Activated B cell treated with CpG ODN at 0.5 μM for 24 hours (primary cell): ENCODE data around the gene OSBPL5. TPM values are rescaled to one million over a fixed set of nuclear protein-coding genes. Genes with fewer than 3 reads are reported as not detected.

Experiments
- ATAC-seq: fragments of 200-7000 bp; cut with Tn5 transposase; one replicate; pipeline ENCODE4 v1.10.0; 2021; ENCODE audit warnings: low read depth, mild to moderate bottlenecking, moderate library complexity
- CTCF ChIA-PET: fragments of 350-600 bp; sonication (Branson Sonifier 250); formaldehyde crosslinking; loops from one replicate; lab custom pipeline; 2021; ENCODE audit warnings: antibody characterized with exemption; lab: Charles Lee
- POLR2A ChIA-PET: fragments of 350-600 bp; sonication (Branson Sonifier 250); formaldehyde crosslinking; loops from one replicate; lab custom pipeline; 2021; ENCODE audit warnings: antibody characterized with exemption; lab: Charles Lee
- DNase-seq: peaks from one replicate; pipeline ENCODE4 v3.0.0; 2022
- H3K27ac Mint-ChIP-seq: one replicate; pipeline ENCODE4 v1.8.0; 2020; ENCODE audit warnings: mixed read lengths
- H3K27me3 Mint-ChIP-seq: one replicate; pipeline ENCODE4 v1.8.0; 2021; ENCODE audit warnings: mixed read lengths
- H3K36me3 Mint-ChIP-seq: one replicate; pipeline ENCODE4 v1.8.0; 2021; ENCODE audit warnings: low read depth, mixed read lengths
- H3K4me1 Mint-ChIP-seq: one replicate; pipeline ENCODE4 v1.8.0; 2021; ENCODE audit warnings: mixed read lengths
- H3K4me3 Mint-ChIP-seq: one replicate; pipeline ENCODE4 v1.8.0; 2020; ENCODE audit warnings: mild to moderate bottlenecking, mixed read lengths
- H3K9me3 Mint-ChIP-seq: one replicate; pipeline ENCODE4 v1.8.0; 2020; ENCODE audit warnings: mixed read lengths
- CTCF ChIP-seq: fragments of 200-600 bp; IDR thresholded peaks from one replicate; pipeline ENCODE4 v1.8.0; 2022; ENCODE audit warnings: antibody characterized with exemption, mild to moderate bottlenecking
- intact Hi-C: fragments of 100-400 bp; cut with micrococcal nuclease; formaldehyde crosslinking; loops from one replicate; pipeline ENCODE4 v1.15.1; 2024
- total RNA-seq: library from RNA; stranded (reverse); gene quantifications from 2 replicates; pipeline ENCODE4 v1.2.3, GENCODE V29; 2022

OSBPL5 gene
- total RNA-seq, 1 donor from 2014 or later: not detected

GRCh38 chr11:3197044-3197695 lies 32.1 kb upstream of the OSBPL5 start:
- H3K4me3 Mint-ChIP-seq: no peak overlapping the region
- ChIA-PET CTCF (no interaction called here), POLR2A (no interaction called here)
- TF ChIP-seq CTCF: no peak
- H3K27ac Mint-ChIP-seq: no peak overlapping the region
- H3K27me3 Mint-ChIP-seq: no peaks in the 10 kb centered on the region
- no peaks in the 10 kb centered on the region for H3K9me3 Mint-ChIP-seq
- DNase-seq (no peak), ATAC-seq (no peak)
- H3K4me1 Mint-ChIP-seq: no peaks in the 10 kb centered on the region
- intact Hi-C loops: no loop called here
- no peaks in the 10 kb centered on the region for H3K36me3 Mint-ChIP-seq

GRCh38 chr11:3196161-3197043 lies 31.3 kb upstream of the OSBPL5 start:
- H3K4me1 Mint-ChIP-seq: no peaks in the 10 kb centered on the region
- POLR2A ChIA-PET: no interaction called here
- TF ChIP-seq CTCF: no peak
- intact Hi-C loops: no loop called here
- CTCF ChIA-PET: no interaction called here
- H3K27me3 Mint-ChIP-seq: no peaks in the 10 kb centered on the region
- H3K4me3 Mint-ChIP-seq: no peak overlapping the region
- H3K27ac Mint-ChIP-seq: no peak overlapping the region
- ATAC-seq (no peak), DNase-seq (no peak)
- no peaks in the 10 kb centered on the region for H3K36me3 Mint-ChIP-seq
- H3K9me3 Mint-ChIP-seq: no peaks in the 10 kb centered on the region

GRCh38 chr11:3195251-3196160 lies 30.4 kb upstream of the OSBPL5 start:
- intact Hi-C loops: no loop called here
- H3K9me3 Mint-ChIP-seq: no peaks in the 10 kb centered on the region

GRCh38 chr11:3194016-3194816 lies 29.1 kb upstream of the OSBPL5 start:
- POLR2A ChIA-PET: no interaction called here
- H3K36me3 Mint-ChIP-seq: no peaks in the 10 kb centered on the region

More at GRCh38 chr11:3195251-3196160, 30.4 kb upstream of the OSBPL5 start:
- DNase-seq (no peak), ATAC-seq (no peak)
- Mint-ChIP-seq H3K27ac (no peak overlapping the region), H3K4me1 (no peaks in the 10 kb centered on the region), H3K27me3 (no peaks in the 10 kb centered on the region), H3K36me3 (no peaks in the 10 kb centered on the region), H3K4me3 (no peak overlapping the region)
- POLR2A ChIA-PET: no interaction called here
- CTCF ChIA-PET: no interaction called here
- TF ChIP-seq CTCF: no peak

More at GRCh38 chr11:3194016-3194816, 29.1 kb upstream of the OSBPL5 start:
- no peak overlapping the region for H3K27ac Mint-ChIP-seq
- DNase-seq (no peak), ATAC-seq (no peak)
- H3K27me3 Mint-ChIP-seq: no peaks in the 10 kb centered on the region
- H3K4me1 Mint-ChIP-seq: no peaks in the 10 kb centered on the region
- no peak overlapping the region for H3K4me3 Mint-ChIP-seq
- CTCF ChIA-PET: no interaction called here
- H3K9me3 Mint-ChIP-seq: no peaks in the 10 kb centered on the region
- intact Hi-C loops: no loop called here
- TF ChIP-seq CTCF: no peak
